ENCODE measurements around the gene TTLL13.
"Not testable (repeated sequence)": the region's sequence is repeated elsewhere in the genome, so short reads cannot be mapped to it uniquely, and the experiment has no call there.

- TF ChIP-seq CTCF (IDR thresholded peaks at IDR 0.05; ENCODE audit: low read length); EZH2 (optimal IDR thresholded peaks at IDR 0.05; ENCODE audit: low read depth, low read length); EZH2phosphoT487 (IDR thresholded peaks at IDR 0.05; ENCODE audit: low read length): not testable (repeated sequence)
Observed at GRCh38 chr15:90281637-90282036, 32.3 kb downstream of the TTLL13 start.
